GM18873 (cell line): Measurements from ENCODE around the gene KSR2.

Source experiments
- ATAC-seq: cut with Tn5 transposase; IDR thresholded peaks from one replicate; pipeline ENCODE4 v1.9.1; 2021; ENCODE audit warnings: mild to moderate bottlenecking, moderate library complexity, moderate number of reproducible peaks; ENCODE audit not compliant: unreplicated experiment, low FRiP score

Gene KSR2

GRCh38 chr12:117441751-117442150 is 527.0 kb downstream of the KSR2 start:
- ATAC-seq: no peak

- ATAC-seq: no peak
These were observed 528.4 kb downstream of the KSR2 start for GRCh38 chr12:117440384-117440783.

GRCh38 chr12:117439531-117440001 is 529.2 kb downstream of the KSR2 start:
- ATAC-seq: no peak

- ATAC-seq: no peak
These were observed 530.0 kb downstream of the KSR2 start for GRCh38 chr12:117438809-117439208.

- no peak for ATAC-seq
These were observed 531.1 kb downstream of the KSR2 start for GRCh38 chr12:117437516-117438255.

GRCh38 chr12:117433878-117434277 is 534.9 kb downstream of the KSR2 start:
- ATAC-seq: no peak

- ATAC-seq: no peak
These were observed 538.5 kb downstream of the KSR2 start for GRCh38 chr12:117430246-117430645.

- ATAC-seq: no peak
These were observed 541.6 kb downstream of the KSR2 start for GRCh38 chr12:117427211-117427610.

- ATAC-seq: no peak
These were observed 546.8 kb downstream of the KSR2 start for GRCh38 chr12:117421987-117422386.

- no peak for ATAC-seq
These were observed 547.6 kb downstream of the KSR2 start for GRCh38 chr12:117421068-117421752.

- ATAC-seq: no peak
These were observed 551.8 kb downstream of the KSR2 start for GRCh38 chr12:117417004-117417403.

GRCh38 chr12:117412465-117413188 is 556.2 kb downstream of the KSR2 start:
- ATAC-seq: no peak

- ATAC-seq: no peak
These were observed 559.5 kb downstream of the KSR2 start for GRCh38 chr12:117409286-117409685.

- no peak for ATAC-seq
These were observed 560.5 kb downstream of the KSR2 start for GRCh38 chr12:117408161-117408791.

GRCh38 chr12:117404940-117405339 is 563.9 kb downstream of the KSR2 start:
- ATAC-seq: no peak

- ATAC-seq: no peak
These were observed 564.5 kb downstream of the KSR2 start for GRCh38 chr12:117404203-117404853.

- ATAC-seq: no peak
These were observed 565.1 kb downstream of the KSR2 start for GRCh38 chr12:117403586-117404139.
